ENCODE measurements around the gene ZNF319. TPM values are rescaled to one million over a fixed set of nuclear protein-coding genes. Genes with fewer than 3 reads are reported as not detected.

The ZNF319 gene
- total and polyA plus RNA-seq, 4 donors: 0.64 to 3.4 (median 2.6) TPM

- TF ChIP-seq, protein P1, sequence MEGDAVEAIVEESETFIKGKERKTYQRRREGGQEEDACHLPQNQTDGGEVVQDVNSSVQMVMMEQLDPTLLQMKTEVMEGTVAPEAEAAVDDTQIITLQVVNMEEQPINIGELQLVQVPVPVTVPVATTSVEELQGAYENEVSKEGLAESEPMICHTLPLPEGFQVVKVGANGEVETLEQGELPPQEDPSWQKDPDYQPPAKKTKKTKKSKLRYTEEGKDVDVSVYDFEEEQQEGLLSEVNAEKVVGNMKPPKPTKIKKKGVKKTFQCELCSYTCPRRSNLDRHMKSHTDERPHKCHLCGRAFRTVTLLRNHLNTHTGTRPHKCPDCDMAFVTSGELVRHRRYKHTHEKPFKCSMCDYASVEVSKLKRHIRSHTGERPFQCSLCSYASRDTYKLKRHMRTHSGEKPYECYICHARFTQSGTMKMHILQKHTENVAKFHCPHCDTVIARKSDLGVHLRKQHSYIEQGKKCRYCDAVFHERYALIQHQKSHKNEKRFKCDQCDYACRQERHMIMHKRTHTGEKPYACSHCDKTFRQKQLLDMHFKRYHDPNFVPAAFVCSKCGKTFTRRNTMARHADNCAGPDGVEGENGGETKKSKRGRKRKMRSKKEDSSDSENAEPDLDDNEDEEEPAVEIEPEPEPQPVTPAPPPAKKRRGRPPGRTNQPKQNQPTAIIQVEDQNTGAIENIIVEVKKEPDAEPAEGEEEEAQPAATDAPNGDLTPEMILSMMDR (IDR thresholded peaks at IDR 0.05; ENCODE audit: low read depth, low read length, missing input control): no peak
- TF ChIP-seq RAD21 (IDR thresholded peaks at IDR 0.05): no peak
- TF ChIP-seq NR2F2 (IDR thresholded peaks at IDR 0.05): no peak
- no peak for TF ChIP-seq FOXA2 (IDR thresholded peaks at IDR 0.05)
- TF ChIP-seq, protein P2, sequence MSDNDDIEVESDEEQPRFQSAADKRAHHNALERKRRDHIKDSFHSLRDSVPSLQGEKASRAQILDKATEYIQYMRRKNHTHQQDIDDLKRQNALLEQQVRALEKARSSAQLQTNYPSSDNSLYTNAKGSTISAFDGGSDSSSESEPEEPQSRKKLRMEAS (IDR thresholded peaks at IDR 0.05): no peak
- no peak for TF ChIP-seq EGR1 (IDR thresholded peaks at IDR 0.05; ENCODE audit: low read depth in 2 of 2)
- no peak for TF ChIP-seq FOXA1 (IDR thresholded peaks at IDR 0.05)
- TF ChIP-seq, protein P3, sequence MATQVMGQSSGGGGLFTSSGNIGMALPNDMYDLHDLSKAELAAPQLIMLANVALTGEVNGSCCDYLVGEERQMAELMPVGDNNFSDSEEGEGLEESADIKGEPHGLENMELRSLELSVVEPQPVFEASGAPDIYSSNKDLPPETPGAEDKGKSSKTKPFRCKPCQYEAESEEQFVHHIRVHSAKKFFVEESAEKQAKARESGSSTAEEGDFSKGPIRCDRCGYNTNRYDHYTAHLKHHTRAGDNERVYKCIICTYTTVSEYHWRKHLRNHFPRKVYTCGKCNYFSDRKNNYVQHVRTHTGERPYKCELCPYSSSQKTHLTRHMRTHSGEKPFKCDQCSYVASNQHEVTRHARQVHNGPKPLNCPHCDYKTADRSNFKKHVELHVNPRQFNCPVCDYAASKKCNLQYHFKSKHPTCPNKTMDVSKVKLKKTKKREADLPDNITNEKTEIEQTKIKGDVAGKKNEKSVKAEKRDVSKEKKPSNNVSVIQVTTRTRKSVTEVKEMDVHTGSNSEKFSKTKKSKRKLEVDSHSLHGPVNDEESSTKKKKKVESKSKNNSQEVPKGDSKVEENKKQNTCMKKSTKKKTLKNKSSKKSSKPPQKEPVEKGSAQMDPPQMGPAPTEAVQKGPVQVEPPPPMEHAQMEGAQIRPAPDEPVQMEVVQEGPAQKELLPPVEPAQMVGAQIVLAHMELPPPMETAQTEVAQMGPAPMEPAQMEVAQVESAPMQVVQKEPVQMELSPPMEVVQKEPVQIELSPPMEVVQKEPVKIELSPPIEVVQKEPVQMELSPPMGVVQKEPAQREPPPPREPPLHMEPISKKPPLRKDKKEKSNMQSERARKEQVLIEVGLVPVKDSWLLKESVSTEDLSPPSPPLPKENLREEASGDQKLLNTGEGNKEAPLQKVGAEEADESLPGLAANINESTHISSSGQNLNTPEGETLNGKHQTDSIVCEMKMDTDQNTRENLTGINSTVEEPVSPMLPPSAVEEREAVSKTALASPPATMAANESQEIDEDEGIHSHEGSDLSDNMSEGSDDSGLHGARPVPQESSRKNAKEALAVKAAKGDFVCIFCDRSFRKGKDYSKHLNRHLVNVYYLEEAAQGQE (IDR thresholded peaks at IDR 0.05): no peak
- TF ChIP-seq, protein P4, sequence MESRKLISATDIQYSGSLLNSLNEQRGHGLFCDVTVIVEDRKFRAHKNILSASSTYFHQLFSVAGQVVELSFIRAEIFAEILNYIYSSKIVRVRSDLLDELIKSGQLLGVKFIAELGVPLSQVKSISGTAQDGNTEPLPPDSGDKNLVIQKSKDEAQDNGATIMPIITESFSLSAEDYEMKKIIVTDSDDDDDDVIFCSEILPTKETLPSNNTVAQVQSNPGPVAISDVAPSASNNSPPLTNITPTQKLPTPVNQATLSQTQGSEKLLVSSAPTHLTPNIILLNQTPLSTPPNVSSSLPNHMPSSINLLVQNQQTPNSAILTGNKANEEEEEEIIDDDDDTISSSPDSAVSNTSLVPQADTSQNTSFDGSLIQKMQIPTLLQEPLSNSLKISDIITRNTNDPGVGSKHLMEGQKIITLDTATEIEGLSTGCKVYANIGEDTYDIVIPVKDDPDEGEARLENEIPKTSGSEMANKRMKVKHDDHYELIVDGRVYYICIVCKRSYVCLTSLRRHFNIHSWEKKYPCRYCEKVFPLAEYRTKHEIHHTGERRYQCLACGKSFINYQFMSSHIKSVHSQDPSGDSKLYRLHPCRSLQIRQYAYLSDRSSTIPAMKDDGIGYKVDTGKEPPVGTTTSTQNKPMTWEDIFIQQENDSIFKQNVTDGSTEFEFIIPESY (IDR thresholded peaks at IDR 0.05): no peak
- no peak for TF ChIP-seq JUND (IDR thresholded peaks at IDR 0.05)
- no peaks in the 10 kb centered on the region for H3K9me3 ChIP-seq (ENCODE audit: control insufficient read depth in 4 of 4, low read length in 3 of 4)
- no peak for DNase-seq (ENCODE audit: low spot score)
- H3K36me3 ChIP-seq (ENCODE audit: control insufficient read depth in 4 of 4, insufficient read depth in 3 of 4, low read depth in 1 of 4, low read length in 3 of 4): no peaks in the 10 kb centered on the region
- H3K9ac ChIP-seq (ENCODE audit: low read depth in 1 of 2, low read length in 2 of 2): no peak overlapping the region
- 72% methylated on average over 9 of the region's 9 CpGs for WGBS
- H3K27ac ChIP-seq (ENCODE audit: low read depth in 1 of 2, low read length in 2 of 2): no peak overlapping the region
- H3K4me3 ChIP-seq (ENCODE audit: low read depth in 1 of 3, low read length in 3 of 3): no peak overlapping the region
- no peaks in the 10 kb centered on the region for H3K4me1 ChIP-seq (ENCODE audit: control insufficient read depth in 4 of 4, insufficient read depth in 4 of 4, low read length in 3 of 4)
- no peaks in the 10 kb centered on the region for H3K27me3 ChIP-seq (ENCODE audit: control insufficient read depth in 4 of 4, insufficient read depth in 4 of 4, low read length in 3 of 4)
Measured at GRCh38 chr16:57962756-57963155, 37.7 kb downstream of the ZNF319 start.

- Histone ChIP-seq H3K4me1 (ENCODE audit: control insufficient read depth in 4 of 4, insufficient read depth in 4 of 4, low read length in 3 of 4) (no peaks in the 10 kb centered on the region), H3K27ac (ENCODE audit: low read depth in 1 of 2, low read length in 2 of 2) (no peak overlapping the region), H3K27me3 (ENCODE audit: control insufficient read depth in 4 of 4, insufficient read depth in 4 of 4, low read length in 3 of 4) (no peaks in the 10 kb centered on the region), H3K9ac (ENCODE audit: low read depth in 1 of 2, low read length in 2 of 2) (no peak overlapping the region), H3K4me3 (ENCODE audit: low read depth in 1 of 3, low read length in 3 of 3) (no peak overlapping the region), H3K36me3 (ENCODE audit: control insufficient read depth in 4 of 4, insufficient read depth in 3 of 4, low read depth in 1 of 4, low read length in 3 of 4) (no peaks in the 10 kb centered on the region), H3K9me3 (ENCODE audit: control insufficient read depth in 4 of 4, low read length in 3 of 4) (no peaks in the 10 kb centered on the region)
- 71% methylated on average over 5 of the region's 5 CpGs for WGBS
- no peak for DNase-seq (ENCODE audit: low spot score)
- TF ChIP-seq RAD21 (IDR thresholded peaks at IDR 0.05) (no peak), YY1 (IDR thresholded peaks at IDR 0.05) (no peak), FOXA1 (IDR thresholded peaks at IDR 0.05) (no peak), HNF4G (IDR thresholded peaks at IDR 0.05) (no peak), EGR1 (IDR thresholded peaks at IDR 0.05; ENCODE audit: low read depth in 2 of 2) (no peak), TAF1 (conservative IDR thresholded peaks at IDR 0.05) (no peak), GABPA (IDR thresholded peaks at IDR 0.05 in 1 of 2, conservative IDR thresholded peaks at IDR 0.05 in 1 of 2) (no peak), JUND (IDR thresholded peaks at IDR 0.05) (no peak)
- TF ChIP-seq, protein P1 (IDR thresholded peaks at IDR 0.05; ENCODE audit: low read depth, low read length, missing input control): no peak
- TF ChIP-seq, protein P2 (IDR thresholded peaks at IDR 0.05): no peak
- TF ChIP-seq, protein P3 (IDR thresholded peaks at IDR 0.05): no peak
- TF ChIP-seq, protein P5, sequence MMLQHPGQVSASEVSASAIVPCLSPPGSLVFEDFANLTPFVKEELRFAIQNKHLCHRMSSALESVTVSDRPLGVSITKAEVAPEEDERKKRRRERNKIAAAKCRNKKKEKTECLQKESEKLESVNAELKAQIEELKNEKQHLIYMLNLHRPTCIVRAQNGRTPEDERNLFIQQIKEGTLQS (IDR thresholded peaks at IDR 0.05): no peak
Measured at GRCh38 chr16:57962046-57962445, 38.4 kb downstream of the ZNF319 start.
